SH-SY5Y (cell line): ENCODE data around the gene PRR5.

Experiments used
- GATA2 ChIP-seq: IDR thresholded peaks from 2 replicates; pipeline ENCODE4 v1.6.1; 2011; ENCODE audit warnings: mild to moderate bottlenecking, low read depth, low read length
- GATA3 ChIP-seq: IDR thresholded peaks from 2 replicates; pipeline ENCODE4 v1.6.1; 2011; ENCODE audit warnings: low read depth, mild to moderate bottlenecking, low read length, moderate library complexity

PRR5 gene, protein sequence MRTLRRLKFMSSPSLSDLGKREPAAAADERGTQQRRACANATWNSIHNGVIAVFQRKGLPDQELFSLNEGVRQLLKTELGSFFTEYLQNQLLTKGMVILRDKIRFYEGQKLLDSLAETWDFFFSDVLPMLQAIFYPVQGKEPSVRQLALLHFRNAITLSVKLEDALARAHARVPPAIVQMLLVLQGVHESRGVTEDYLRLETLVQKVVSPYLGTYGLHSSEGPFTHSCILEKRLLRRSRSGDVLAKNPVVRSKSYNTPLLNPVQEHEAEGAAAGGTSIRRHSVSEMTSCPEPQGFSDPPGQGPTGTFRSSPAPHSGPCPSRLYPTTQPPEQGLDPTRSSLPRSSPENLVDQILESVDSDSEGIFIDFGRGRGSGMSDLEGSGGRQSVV

DNA sequence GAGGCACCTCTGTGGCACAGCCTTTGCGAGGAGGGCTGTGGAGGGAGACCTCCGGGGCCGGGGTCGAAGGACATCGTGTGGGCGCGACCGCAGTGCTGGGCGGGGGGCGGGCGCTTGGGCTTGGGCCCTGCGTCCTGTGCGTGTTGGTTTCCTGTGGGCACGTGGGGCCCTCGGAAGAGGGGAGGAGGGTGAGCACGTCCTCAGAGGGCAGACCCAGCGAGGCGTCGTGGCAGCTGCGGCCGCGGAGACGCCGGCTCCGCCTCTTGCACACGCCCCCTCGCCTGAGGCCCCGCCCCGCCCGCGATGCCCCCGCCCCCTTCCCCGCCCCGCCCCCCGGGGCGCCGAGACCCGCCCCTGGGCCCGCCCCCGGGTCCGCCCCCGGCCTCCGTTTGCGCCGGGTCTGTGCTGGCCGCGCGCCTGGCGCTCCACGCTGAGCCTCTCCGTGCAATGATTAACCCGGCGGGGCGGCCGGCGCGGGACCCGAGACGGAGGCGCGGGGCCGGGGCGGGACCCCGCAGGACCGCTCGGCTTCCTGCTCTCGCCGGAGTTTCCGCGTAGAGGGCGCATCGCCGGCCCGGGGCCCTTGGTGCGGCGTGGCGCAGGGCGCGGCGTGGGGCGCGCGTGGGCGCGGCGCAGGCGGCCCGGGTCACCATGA lies at the start of gene PRR5:
Gene PRR5, plus strand, starts transcription at position 381 of the 655 bp plus-strand sequence. Its CDS starts 271 bp downstream, at position 652.
- TF ChIP-seq GATA3 (no peak), GATA2 (no peak)

DNA sequence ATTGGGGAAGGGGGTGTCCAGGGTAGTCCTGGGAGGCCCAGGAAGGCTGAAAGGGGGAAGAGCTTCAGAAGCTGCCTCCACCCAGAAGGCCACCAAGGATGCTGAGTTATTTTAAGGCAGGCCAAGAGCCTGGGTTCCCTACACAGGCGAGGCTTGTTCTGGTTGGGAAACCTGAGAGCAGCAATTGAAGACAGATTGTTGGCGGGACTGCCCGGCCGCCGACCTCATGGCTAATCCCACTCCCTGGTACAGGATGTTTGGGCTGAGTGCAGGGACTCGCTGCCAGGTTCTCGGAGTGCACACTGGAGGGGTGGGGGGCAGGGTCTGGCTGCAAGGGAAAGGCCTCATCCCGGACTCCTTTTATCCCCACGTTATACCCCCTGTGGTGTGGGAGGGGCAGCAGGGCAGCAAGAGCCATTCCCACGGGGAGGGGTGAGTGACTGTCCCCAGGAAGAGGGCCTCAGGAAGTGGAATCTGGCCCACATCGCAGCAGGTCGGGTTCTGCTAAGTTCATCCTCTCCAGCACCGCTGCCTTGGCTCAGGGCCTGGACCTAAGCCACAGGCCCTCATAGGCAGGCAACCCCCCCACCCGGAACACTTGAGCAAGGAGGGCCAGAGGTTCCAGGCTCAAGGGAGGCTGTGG lies 43.6 kb upstream of the PRR5 start:
- TF ChIP-seq GATA2, result no peak
- no peak for TF ChIP-seq GATA3

DNA sequence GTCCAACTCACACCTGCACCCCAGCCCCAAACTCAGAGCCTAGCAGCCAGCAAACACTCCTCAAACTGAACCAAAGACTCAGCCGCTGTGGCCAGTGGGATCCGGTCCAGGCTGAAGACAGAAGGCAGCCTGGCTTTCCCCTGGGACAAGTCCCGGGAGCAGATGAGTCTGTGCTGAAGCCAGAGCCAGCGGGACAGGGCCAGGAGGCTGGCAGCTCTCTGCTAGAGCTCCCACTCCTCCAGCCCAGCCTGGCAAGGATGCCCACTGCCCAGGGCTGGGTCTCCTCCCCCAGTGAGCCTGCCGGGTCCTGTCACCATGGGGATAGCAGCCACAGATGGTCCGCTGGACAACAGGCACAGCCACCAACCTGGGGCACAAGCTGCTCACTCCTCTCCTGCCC lies 42.9 kb upstream of the PRR5 start:
- no peak for TF ChIP-seq GATA3
- no peak for TF ChIP-seq GATA2

DNA sequence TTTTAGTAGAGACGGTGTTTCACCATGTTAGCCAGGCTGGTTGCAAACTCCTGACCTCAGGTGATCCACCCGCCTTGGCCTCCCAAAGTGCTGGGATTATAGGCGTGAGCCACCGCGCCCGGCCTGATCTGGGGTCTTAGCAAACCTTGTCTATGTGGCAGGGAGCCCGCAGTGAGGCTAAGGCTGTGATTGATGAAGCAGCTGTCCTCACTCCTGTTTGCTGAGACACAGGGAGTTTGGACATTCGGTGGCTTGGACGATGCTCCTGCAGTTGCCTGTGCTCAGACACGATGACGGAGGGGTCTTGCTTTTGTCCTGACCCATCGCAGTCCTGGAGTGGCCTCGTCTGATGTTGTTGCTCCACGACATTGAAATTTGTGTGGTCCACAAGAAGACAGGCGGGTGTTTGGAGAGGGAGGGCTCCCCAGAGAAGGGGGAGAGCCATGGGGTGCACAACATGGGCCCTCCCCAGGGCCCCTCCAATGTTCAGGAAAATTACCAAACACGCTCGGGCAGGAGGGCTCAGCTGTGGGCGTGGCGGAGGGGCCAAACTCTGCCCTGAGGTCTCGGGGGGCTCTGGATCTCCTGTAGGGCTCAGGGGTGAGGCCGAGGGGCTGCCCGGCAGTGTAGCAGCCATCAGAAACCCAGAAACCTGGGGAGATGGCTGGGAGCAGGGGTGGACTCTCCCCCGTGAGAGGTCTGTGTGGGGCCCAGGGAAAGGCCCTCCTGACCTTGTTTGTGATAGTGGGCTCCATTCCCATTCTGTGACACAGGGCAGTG lies 41.8 kb upstream of the PRR5 start:
- TF ChIP-seq GATA2 (no peak), GATA3 (no peak)

DNA sequence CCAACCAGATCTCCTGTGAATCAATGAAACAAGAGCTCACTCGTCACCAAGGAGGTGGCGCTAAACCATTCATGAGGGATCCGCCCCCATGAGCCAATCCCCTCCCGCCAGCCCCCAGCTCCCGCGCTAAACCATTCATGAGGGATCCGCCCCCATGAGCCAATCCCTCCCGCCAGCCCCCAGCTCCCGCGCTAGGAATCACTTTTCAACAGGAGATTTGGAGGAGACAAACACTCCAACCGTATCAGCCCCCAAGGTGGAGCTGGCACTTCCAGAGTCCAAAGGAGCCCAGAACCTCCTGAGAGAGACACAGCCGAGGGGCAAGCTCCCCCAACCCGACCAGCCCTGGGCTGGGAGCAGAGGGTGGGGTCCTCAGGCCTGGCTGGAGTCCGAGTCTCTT lies 40.9 kb upstream of the PRR5 start:
- TF ChIP-seq GATA2 (no peak), GATA3 (no peak)

DNA sequence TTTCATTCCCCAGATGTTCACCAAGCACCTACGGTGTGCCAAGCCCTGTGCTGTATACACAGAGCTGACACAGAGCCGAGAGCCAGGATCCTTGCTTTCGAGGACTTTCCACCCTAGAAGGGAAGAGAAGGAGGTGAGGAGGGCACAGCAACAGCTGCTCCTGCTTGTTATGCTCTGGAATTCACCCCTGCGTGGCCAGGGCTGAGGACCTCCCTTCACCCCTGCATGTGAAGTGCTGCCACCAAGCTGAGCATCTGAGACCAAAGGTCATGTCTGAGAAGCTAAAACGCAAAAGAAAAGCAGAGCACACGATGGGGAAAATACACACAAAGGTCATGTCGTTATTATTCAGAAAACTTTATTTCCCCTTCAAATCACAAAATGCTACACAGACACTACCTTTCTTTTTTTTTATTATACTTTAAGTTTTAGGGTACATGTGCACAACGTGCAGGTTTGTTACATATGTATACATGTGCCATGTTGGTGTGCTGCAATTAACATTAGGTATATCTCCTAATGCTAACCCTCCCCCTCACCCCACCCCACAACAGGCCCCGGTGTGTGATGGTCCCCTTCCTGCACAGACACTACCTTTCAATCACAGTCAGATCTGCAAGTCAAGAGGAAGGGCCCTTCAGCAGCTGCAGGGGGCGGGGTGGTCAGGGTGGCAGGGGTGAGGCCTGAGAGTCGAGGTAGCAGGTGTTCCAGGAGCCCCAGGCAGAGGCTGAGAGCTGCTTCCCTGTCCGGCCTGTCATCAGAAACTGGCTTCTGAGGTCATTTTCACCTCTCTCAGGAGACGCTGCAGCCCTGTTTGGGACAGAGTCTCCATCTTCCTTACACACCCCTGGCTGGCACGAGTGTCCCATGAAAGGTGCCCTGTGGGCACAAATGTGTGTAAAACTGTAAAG lies 40.1 kb upstream of the PRR5 start:
- TF ChIP-seq GATA2 (no peak), GATA3 (no peak)

DNA sequence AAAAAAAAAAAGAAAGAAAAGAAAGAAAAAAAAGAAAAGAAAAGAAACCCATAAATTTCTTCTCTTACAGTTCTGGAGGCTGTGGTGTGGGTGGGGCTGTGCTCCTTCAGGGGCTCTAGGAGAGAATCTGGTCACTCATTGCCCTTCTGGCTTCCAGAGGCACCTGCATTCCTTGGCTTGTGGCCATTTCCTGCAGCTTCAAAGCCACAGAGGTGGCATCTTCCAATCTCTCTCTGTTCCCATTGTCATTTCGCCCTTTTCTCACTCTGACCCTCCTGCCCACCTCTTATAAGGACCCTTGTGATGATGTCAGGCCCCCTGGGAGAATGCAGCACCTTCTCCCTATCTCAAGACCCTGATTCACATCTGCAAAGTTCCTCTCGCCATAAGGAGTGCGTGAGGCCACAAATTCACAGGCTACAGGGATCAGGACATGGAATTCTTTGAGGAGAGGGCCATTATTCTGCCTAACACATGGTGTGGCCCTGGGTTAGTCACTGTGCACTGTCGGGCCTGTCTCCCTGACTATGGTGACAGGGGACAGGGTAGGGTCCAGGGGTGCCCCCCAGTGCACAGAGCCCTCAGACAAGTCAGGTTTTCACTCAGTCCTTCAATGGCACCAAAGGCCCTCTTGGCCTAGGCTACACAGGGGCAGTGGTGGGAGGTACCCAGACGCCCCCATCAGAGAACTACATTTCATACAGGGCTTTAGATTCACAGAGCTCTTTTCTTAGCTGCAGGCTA lies 38.6 kb upstream of the PRR5 start:
- TF ChIP-seq GATA2 (no peak), GATA3 (no peak)

DNA sequence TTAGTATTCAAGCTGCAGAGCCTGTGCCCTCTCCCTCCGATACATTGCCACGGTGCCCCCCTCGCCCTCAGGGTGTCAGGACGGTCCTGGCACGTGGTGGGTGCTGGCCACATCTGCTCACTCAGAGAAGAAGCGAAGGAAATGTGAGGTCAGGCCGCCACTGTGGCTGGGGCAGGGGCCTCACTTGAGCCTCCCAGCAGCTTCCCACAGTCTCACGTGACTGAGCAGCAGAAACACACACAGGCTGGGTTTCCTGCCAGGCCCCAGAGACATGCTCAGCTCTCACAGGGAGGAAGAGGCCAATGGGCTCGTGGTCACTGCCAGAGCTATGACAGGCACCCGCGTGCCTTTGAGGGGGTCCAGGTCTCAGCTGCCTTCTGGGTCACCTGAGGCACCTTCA lies 37.9 kb upstream of the PRR5 start:
- TF ChIP-seq GATA2 (no peak), GATA3 (no peak)

DNA sequence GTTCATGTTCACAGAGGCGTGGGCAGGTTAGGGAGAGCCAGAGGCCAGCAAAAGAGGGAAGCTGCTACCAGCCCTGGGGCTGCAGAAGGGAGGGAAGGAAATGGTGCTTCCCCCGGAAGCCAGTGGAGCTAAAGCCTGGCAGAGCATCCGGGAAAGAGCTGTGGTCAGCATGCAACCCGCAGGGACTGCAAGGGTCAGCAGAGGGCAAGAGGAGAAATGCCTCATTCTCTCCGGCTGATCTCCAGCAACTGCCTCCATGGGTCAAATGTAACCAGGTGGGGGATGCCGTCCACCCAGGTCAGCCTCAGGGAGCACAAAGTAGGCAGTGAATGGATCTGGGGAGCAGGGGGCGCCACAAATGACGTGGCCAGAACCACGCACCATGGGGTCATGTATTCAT lies 36.9 kb upstream of the PRR5 start:
- no peak for TF ChIP-seq GATA3
- TF ChIP-seq GATA2, result no peak

DNA sequence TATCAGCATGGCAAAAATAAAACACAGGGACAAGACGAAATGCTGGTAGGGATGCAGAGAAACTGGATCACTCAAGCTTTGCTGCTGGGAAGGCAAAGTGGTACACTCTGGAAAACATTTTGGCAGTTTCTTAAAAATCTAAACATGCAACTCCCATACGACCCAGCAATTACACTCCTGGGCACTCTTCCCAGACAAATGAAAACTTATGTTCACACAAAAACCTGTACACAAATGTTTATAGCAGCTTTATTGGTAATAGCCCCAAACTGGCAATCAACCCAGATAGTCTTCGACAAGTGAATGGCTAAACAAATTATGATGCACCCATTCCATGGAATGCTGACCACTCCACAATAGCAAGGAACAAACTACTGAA lies 35.8 kb upstream of the PRR5 start:
- no peak for TF ChIP-seq GATA2
- TF ChIP-seq GATA3, result no peak

DNA sequence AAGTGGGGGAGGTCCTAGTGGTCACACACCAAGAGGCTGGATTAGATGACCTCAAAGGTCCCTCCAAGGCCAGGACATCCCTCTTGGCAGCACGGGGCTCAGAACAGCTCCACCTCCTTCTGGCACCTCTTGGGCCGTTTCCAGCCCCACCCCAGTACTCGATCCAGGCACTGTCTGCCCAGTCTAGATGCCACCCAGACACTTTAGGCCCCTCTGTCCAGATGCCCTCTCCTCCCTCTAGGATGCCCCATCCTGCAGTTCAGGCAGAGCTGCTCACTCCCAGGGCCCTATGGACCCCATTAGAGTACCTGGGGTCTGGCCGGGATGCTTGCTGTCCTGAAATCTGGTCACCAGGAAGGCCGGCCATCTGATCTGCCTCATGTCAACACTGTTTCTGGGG lies 34.7 kb upstream of the PRR5 start:
- TF ChIP-seq GATA3, result no peak
- TF ChIP-seq GATA2, result no peak

DNA sequence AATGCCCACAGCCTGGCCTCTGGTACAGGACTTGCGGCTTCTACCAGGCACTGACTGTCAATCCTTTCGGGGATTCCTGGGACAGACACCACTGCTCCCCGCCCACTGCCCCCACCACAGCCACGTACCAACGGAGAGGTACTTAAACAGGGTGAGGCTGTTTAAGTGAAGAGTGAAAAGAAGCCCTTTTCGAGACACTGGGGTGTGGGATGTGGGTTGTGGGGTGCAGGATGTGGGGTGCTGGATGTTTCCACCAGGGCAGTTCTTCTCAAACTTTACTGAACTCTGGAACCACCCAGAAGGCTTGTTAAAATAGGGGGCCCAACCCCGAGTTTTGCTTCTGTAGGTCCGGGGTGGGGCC lies 34.2 kb upstream of the PRR5 start:
- TF ChIP-seq GATA3 (no peak), GATA2 (no peak)

DNA sequence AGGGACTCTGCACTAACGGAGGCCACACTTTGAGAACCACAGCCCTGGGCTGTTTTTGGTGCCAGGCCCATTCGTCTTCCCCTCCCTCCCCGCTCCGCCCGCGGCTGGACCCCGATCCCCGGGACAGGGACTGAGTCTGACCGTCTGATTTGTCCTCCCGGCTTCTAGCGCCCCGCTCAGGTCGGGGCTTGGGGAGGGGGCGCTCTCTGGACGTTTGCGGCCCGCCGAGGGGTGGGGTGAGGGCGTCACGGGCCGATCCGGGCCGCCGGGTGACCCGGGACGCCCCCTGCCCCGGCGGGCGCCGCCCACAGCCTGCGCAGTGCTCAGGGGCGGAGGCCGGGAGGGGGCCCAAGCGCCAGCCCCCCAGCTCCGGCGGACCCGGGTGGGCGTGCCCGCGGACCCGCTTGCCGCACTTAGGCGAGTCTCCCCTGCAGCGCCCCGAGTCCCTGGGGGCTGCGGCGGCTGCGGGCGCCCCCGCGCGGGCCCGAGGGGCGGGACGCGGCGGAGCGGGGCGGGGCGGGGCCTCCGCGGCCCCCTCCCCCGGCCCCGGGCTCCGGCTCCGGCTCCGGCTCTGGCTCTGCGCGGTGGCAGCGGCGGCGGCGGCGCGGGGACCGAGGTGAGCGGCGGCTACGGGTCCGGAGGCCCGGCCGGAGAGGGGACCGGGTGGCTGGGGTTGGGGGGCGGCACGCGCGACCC lies 33.7 kb upstream of the PRR5 start:
- no peak for TF ChIP-seq GATA2
- no peak for TF ChIP-seq GATA3
